GM18951 (cell line): ENCODE results near the gene FMO4.
"Not testable (repeated sequence)": the region's sequence is repeated elsewhere in the genome, so short reads cannot be mapped to it uniquely, and the experiment has no call there.

Experiments
- POLR2A ChIP-seq: IDR thresholded peaks from 4 replicates; pipeline ENCODE4 v1.6.1; 2011; ENCODE audit warnings: mild to moderate bottlenecking; ENCODE audit not compliant: insufficient read length, insufficient read depth; ENCODE audit errors: extremely low read depth
- in situ Hi-C: fragments of 300-500 bp; cut with MboI; formaldehyde crosslinking; loops from one replicate; pipeline ENCODE4 v1.12.0; 2022; ENCODE audit warnings: low sequenced_read_pairs, mixed read lengths, inconsistent platforms; ENCODE audit not compliant: unreplicated experiment

FMO4 gene

GRCh38 chr1:171313835-171314320 lies at the start of gene FMO4:
TSS of gene FMO4 (plus strand) at chr1:171314183. CDS start at chr1:171319826, 5,643 bp downstream.
- in situ Hi-C loops, result no loop called here
- TF ChIP-seq POLR2A, result peak; percentile 30

GRCh38 chr1:171265686-171266085 lies 48.3 kb upstream of the FMO4 start:
- in situ Hi-C loops, result no loop called here
- no peak for TF ChIP-seq POLR2A

GRCh38 chr1:171266930-171267329 lies 47.1 kb upstream of the FMO4 start:
- in situ Hi-C loops, result no loop called here
- TF ChIP-seq POLR2A, result no peak

- in situ Hi-C loops, result no loop called here
- no peak for TF ChIP-seq POLR2A
Measured at GRCh38 chr1:171267391-171267790, 46.6 kb upstream of the FMO4 start.

GRCh38 chr1:171270806-171271205 lies 43.2 kb upstream of the FMO4 start:
- TF ChIP-seq POLR2A, result no peak
- in situ Hi-C loops, result no loop called here

GRCh38 chr1:171277534-171277933 lies 36.4 kb upstream of the FMO4 start:
- TF ChIP-seq POLR2A, result no peak
- in situ Hi-C loops, result no loop called here

- no peak for TF ChIP-seq POLR2A
- in situ Hi-C loops, result no loop called here
Measured at GRCh38 chr1:171279234-171279633, 34.7 kb upstream of the FMO4 start.

GRCh38 chr1:171279678-171280077 lies 34.3 kb upstream of the FMO4 start:
- in situ Hi-C loops, result no loop called here
- no peak for TF ChIP-seq POLR2A

GRCh38 chr1:171280599-171280998 lies 33.4 kb upstream of the FMO4 start:
- TF ChIP-seq POLR2A, result no peak
- in situ Hi-C loops, result no loop called here

- in situ Hi-C loops, result no loop called here
- TF ChIP-seq POLR2A, result no peak
Measured at GRCh38 chr1:171286032-171286705, 27.8 kb upstream of the FMO4 start.

GRCh38 chr1:171290621-171291020 lies 23.4 kb upstream of the FMO4 start:
- TF ChIP-seq POLR2A, result no peak
- in situ Hi-C loops, result no loop called here

- in situ Hi-C loops, result no loop called here
- no peak for TF ChIP-seq POLR2A
Measured at GRCh38 chr1:171292799-171293198, 21.2 kb upstream of the FMO4 start.

- in situ Hi-C loops, result not testable (repeated sequence)
Measured at GRCh38 chr1:171295383-171295782, 18.6 kb upstream of the FMO4 start.

GRCh38 chr1:171295821-171296220 lies 18.2 kb upstream of the FMO4 start:
- in situ Hi-C loops, result no loop called here
- TF ChIP-seq POLR2A, result no peak

GRCh38 chr1:171296897-171297296 lies 17.1 kb upstream of the FMO4 start:
- TF ChIP-seq POLR2A, result no peak
- in situ Hi-C loops, result no loop called here
